Vagina (tissue), 2 donors: ENCODE data around the gene LHX4.

Experiments used
- POLR2A ChIP-seq, 2 donors: fragments of 450-650 bp; IDR thresholded peaks; one replicate each; pipeline ENCODE4 v1.6.1; 2017; ENCODE audit warnings: antibody characterized with exemption in 2 of 2, mild to moderate bottlenecking in 2 of 2, moderate library complexity in 2 of 2
- POLR2AphosphoS5 ChIP-seq, 2 donors: sonication (generic); formaldehyde crosslinking; IDR thresholded peaks; one replicate each; pipeline ENCODE4 v1.9.0; 2017; ENCODE audit warnings: antibody characterized with exemption in 2 of 2, mild to moderate bottlenecking in 2 of 2, low read depth in 1 of 2; ENCODE audit not compliant: insufficient read depth in 1 of 2
- TF ChIP-seq, protein P1 (sequence below), 3 experiments: fragments of 450-650 bp in 2 of 3; fragments of 200-600 bp in 1 of 3; sonication (generic) in 1 of 3; IDR thresholded peaks; one replicate each; pipeline ENCODE4 v1.5.1; 2017 to 2019; ENCODE audit warnings: antibody characterized with exemption in 3 of 3, mild to moderate bottlenecking in 2 of 3, moderate library complexity in 2 of 3

DNA sequence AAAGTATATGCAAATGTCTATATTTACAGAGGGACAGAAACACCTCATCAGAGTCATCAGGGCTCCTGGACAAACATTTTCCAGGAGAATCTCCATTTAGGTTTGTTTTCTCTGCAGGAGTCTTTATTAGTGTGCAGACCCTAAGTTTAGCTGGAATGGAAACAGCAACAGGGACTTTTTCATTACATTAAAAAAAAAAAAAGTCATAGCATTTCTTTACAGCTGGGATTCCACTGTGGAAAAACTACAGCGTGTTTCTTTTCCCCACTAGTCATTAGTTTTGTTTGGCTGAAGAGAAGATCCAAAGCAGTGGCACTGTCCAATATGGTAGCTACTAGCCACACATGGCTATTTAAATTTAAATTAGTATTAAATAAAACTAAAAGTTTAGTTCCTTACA, 49.6 kb downstream of the LHX4 start:
- TF ChIP-seq POLR2A (IDR thresholded peaks at IDR 0.05), result no peak
- TF ChIP-seq, protein P1, sequence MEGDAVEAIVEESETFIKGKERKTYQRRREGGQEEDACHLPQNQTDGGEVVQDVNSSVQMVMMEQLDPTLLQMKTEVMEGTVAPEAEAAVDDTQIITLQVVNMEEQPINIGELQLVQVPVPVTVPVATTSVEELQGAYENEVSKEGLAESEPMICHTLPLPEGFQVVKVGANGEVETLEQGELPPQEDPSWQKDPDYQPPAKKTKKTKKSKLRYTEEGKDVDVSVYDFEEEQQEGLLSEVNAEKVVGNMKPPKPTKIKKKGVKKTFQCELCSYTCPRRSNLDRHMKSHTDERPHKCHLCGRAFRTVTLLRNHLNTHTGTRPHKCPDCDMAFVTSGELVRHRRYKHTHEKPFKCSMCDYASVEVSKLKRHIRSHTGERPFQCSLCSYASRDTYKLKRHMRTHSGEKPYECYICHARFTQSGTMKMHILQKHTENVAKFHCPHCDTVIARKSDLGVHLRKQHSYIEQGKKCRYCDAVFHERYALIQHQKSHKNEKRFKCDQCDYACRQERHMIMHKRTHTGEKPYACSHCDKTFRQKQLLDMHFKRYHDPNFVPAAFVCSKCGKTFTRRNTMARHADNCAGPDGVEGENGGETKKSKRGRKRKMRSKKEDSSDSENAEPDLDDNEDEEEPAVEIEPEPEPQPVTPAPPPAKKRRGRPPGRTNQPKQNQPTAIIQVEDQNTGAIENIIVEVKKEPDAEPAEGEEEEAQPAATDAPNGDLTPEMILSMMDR (IDR thresholded peaks at IDR 0.05), result no peak
- TF ChIP-seq POLR2AphosphoS5 (IDR thresholded peaks at IDR 0.05; ENCODE audit: insufficient read depth in 1 of 2, low read depth in 1 of 2), result no peak
